K562 (cell line): ENCODE measurements around the gene SLC5A10.

Experiments
- ADNP ChIP-seq: fragments of 200-800 bp; sonication (Bioruptor generic); IDR thresholded peaks from 2 replicates; pipeline ENCODE4 v1.6.1; 2016; ENCODE audit warnings: missing genetic modification characterization, missing compliant biosample characterization
- TAF1 ChIP-seq: IDR thresholded peaks from 2 replicates; pipeline ENCODE4 v1.6.1; 2011; ENCODE audit warnings: mild to moderate bottlenecking, low read length, moderate library complexity; ENCODE audit not compliant: insufficient read depth, control insufficient read depth, severe bottlenecking; ENCODE audit errors: extremely low read depth
- ZZZ3 ChIP-seq: fragments of 450-650 bp; IDR thresholded peaks from 2 replicates; pipeline ENCODE4 v1.6.1; 2016; ENCODE audit warnings: antibody characterized with exemption, mild to moderate bottlenecking, moderate library complexity

DNA sequence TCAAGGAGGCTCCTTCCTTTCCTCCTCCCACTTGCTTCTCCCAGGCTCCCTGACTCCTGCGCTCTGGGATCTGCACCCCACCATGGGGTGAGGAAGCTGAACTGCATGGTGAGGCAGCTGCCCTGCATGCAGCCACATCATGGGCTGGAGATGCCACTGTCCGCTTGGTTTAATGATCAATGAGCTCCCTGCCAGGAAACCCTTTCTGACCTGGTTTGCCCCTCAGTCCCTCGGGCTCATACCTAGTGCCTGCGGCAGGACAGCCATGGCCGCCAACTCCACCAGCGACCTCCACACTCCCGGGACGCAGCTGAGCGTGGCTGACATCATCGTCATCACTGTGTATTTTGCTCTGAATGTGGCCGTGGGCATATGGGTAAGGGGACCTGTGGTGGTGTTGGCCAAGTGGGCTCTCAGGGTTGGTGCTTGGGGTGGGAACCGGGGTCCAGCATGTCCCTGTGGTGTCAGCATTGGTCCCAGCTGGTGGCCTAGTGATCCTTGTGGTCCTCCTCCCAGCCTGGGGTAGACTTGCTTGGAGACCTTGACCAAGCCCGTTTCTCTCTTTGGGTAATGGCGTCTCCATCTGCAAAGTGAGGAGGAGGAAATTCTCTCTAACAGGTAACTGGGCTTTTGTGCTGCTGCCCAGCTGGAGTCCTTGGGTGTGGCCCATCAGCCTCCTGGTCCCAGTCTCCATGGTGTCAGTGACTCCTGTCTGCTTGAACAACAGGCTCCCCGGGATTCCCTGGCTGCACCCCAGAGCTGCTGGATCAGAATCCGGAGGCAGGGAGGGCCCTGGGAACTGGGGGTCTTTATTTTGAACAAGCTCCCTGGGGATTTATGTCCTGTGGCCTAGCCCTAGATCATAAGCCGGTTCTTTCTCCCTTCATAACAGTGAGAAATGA lies at the start of gene SLC5A10:
- TF ChIP-seq ADNP (tag) (no peak), TAF1 (no peak), ZZZ3 (no peak)
